HG02623 (cell line): ENCODE data around the gene SEMA5A.

Experiments used
- ATAC-seq: cut with Tn5 transposase; IDR thresholded peaks from one replicate; pipeline ENCODE4 v1.9.1; 2021; ENCODE audit warnings: moderate library complexity; ENCODE audit not compliant: unreplicated experiment

Gene SEMA5A

GRCh38 chr5:9545992-9546851 is at the start of gene SEMA5A:
Gene SEMA5A (minus strand): TSS chr5:9546075. CDS start chr5:9379946, 166,129 bp downstream.
- ATAC-seq = no peak

- ATAC-seq = no peak
Measured at GRCh38 chr5:9594913-9595312, 49.0 kb upstream of the SEMA5A start.

- ATAC-seq = no peak
Measured at GRCh38 chr5:9589049-9589835, 43.4 kb upstream of the SEMA5A start.

GRCh38 chr5:9588254-9588653 is 42.4 kb upstream of the SEMA5A start:
- ATAC-seq = no peak

- no peak for ATAC-seq
Measured at GRCh38 chr5:9587135-9587534, 41.3 kb upstream of the SEMA5A start.

GRCh38 chr5:9582406-9582805 is 36.5 kb upstream of the SEMA5A start:
- ATAC-seq = no peak

- no peak for ATAC-seq
Measured at GRCh38 chr5:9573796-9574195, 27.9 kb upstream of the SEMA5A start.

GRCh38 chr5:9572246-9572645 is 26.4 kb upstream of the SEMA5A start:
- no peak for ATAC-seq

GRCh38 chr5:9570876-9571275 is 25.0 kb upstream of the SEMA5A start:
- no peak for ATAC-seq

GRCh38 chr5:9567039-9567438 is 21.2 kb upstream of the SEMA5A start:
- no peak for ATAC-seq

GRCh38 chr5:9564752-9565151 is 18.9 kb upstream of the SEMA5A start:
- ATAC-seq = no peak

- ATAC-seq = no peak
Measured at GRCh38 chr5:9562141-9562540, 16.3 kb upstream of the SEMA5A start.

- no peak for ATAC-seq
Measured at GRCh38 chr5:9559965-9560364, 14.1 kb upstream of the SEMA5A start.

GRCh38 chr5:9558319-9558965 is 12.6 kb upstream of the SEMA5A start:
- no peak for ATAC-seq

GRCh38 chr5:9557696-9558095 is 11.8 kb upstream of the SEMA5A start:
- ATAC-seq = no peak

GRCh38 chr5:9555961-9556360 is 10.1 kb upstream of the SEMA5A start:
- no peak for ATAC-seq

- no peak for ATAC-seq
Measured at GRCh38 chr5:9554122-9554521, 8.2 kb upstream of the SEMA5A start.

- ATAC-seq = no peak
Measured at GRCh38 chr5:9553561-9553960, 7.7 kb upstream of the SEMA5A start.

- ATAC-seq = no peak
Measured at GRCh38 chr5:9551567-9552537, 6.0 kb upstream of the SEMA5A start.

GRCh38 chr5:9549941-9550340 is 4.1 kb upstream of the SEMA5A start:
- no peak for ATAC-seq
